Measurements from ENCODE around the gene SGO2. TPM values are rescaled to one million over a fixed set of nuclear protein-coding genes. Genes with fewer than 3 reads are reported as not detected.

SGO2 gene
- total and polyA plus RNA-seq, 2 of the 13 experiments (the other 11 are each of a cell fraction or from before 2014, with no cell fraction given) = 5.1 to 16.2 TPM

DNA sequence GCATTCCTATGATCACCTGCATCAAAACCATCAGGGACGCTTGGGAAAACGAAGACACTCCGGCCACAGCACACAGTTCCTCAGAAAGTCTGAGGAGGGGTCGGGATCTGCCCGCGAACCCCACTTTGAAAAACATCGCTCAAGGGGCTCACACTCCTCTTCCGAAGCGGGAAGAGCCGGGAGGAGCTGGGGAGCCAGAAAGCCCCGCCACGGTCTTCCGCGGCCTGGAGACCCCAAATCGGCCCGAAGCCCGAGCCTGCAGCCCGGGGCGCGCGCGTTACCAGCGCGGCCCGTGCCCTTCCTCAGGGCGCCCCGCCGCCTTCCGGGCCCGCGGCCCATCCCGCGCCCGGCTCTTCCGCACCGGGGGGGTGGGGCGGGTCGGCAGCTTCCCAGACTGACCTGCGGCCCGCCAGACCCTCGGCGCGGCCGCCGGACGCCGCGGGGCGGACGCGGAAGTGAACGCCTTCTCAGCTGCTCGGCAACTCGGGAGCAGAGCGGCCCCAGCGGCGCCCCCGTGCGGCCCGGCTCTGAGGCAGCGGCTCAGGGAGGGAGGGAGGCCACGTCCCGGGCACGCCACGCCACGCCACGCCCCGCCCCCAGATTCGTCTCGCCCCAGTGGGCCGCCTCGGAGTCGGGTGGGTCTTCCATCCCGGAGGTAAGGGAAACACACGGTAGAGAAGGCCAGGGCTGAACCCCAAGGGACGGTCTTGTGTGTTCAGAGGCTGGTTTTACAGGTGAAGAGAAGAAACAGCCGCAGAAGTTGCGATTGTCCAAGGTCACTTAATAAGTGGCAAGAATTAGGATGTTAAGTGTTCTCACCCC lies 16.2 kb upstream of the SGO2 start, which contains the start of gene KCTD18 (continued):
- TF ChIP-seq, protein P1, sequence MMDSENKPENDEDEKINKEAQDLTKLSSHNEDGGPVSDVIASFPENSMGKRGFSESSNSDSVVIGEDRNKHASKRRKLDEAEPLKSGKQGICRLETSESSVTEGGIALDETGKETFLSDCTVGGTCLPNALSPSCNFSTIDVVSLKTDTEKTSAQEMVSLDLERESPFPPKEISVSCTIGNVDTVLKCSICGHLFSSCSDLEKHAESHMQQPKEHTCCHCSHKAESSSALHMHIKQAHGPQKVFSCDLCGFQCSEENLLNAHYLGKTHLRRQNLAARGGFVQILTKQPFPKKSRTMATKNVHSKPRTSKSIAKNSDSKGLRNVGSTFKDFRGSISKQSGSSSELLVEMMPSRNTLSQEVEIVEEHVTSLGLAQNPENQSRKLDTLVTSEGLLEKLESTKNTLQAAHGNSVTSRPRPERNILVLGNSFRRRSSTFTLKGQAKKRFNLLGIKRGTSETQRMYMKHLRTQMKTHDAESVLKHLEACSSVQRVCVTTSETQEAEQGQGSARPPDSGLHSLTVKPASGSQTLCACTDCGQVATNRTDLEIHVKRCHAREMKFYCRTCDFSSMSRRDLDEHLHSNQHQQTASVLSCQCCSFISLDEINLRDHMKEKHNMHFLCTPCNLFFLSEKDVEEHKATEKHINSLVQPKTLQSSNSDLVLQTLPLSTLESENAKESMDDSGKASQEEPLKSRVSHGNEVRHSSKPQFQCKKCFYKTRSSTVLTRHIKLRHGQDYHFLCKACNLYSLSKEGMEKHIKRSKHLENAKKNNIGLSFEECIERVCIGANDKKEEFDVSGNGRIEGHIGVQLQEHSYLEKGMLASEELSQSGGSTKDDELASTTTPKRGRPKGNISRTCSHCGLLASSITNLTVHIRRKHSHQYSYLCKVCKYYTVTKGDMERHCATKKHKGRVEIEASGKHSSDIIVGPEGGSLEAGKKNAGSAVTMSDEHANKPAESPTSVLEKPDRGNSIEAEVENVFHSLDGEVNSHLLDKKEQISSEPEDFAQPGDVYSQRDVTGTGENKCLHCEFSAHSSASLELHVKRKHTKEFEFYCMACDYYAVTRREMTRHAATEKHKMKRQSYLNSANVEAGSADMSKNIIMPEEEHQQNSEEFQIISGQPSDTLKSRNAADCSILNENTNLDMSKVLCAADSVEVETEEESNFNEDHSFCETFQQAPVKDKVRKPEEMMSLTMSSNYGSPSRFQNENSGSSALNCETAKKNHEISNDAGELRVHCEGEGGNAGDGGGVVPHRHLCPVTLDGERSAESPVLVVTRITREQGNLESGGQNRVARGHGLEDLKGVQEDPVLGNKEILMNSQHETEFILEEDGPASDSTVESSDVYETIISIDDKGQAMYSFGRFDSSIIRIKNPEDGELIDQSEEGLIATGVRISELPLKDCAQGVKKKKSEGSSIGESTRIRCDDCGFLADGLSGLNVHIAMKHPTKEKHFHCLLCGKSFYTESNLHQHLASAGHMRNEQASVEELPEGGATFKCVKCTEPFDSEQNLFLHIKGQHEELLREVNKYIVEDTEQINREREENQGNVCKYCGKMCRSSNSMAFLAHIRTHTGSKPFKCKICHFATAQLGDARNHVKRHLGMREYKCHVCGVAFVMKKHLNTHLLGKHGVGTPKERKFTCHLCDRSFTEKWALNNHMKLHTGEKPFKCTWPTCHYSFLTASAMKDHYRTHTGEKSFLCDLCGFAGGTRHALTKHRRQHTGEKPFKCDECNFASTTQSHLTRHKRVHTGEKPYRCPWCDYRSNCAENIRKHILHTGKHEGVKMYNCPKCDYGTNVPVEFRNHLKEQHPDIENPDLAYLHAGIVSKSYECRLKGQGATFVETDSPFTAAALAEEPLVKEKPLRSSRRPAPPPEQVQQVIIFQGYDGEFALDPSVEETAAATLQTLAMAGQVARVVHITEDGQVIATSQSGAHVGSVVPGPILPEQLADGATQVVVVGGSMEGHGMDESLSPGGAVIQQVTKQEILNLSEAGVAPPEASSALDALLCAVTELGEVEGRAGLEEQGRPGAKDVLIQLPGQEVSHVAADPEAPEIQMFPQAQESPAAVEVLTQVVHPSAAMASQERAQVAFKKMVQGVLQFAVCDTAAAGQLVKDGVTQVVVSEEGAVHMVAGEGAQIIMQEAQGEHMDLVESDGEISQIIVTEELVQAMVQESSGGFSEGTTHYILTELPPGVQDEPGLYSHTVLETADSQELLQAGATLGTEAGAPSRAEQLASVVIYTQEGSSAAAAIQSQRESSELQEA (CRISPR knock-in tag; IDR thresholded peaks at IDR 0.05; ENCODE audit: not compliant biosample characterization) = peak; percentile 53
- TF ChIP-seq RAD51 (IDR thresholded peaks at IDR 0.05; ENCODE audit: borderline replicate concordance) (no peak), SALL2 (CRISPR knock-in tag; IDR thresholded peaks at IDR 0.05) (peak; percentile 94; the same call in 1 of the 2 replicates), TRIM24 (CRISPR knock-in tag; IDR thresholded peaks at IDR 0.05) (0 out of 2 replicates have a peak, but pooled peaks have one; percentile 67), MAZ (IDR thresholded peaks at IDR 0.05; ENCODE audit: borderline replicate concordance, low read depth, low read length) (peak; percentile 33), MAZ (CRISPR knock-in tag; IDR thresholded peaks at IDR 0.05; ENCODE audit: low read depth) (peak; percentile 98), NFIB (CRISPR knock-in tag; IDR thresholded peaks at IDR 0.05; ENCODE audit: borderline replicate concordance) (no peak), ZNF629 (CRISPR knock-in tag; conservative IDR thresholded peaks at IDR 0.05) (no peak), ZNF7 (CRISPR knock-in tag; IDR thresholded peaks at IDR 0.05) (no peak), PAWR (CRISPR knock-in tag; IDR thresholded peaks at IDR 0.05; ENCODE audit: borderline replicate concordance) (0 out of 2 replicates have a peak, but pooled peaks have one; percentile 27), FOXO1 (CRISPR knock-in tag; IDR thresholded peaks at IDR 0.05) (0 out of 2 replicates have a peak, but pooled peaks have one; percentile 45), GPN1 (CRISPR knock-in tag; IDR thresholded peaks at IDR 0.05; ENCODE audit: borderline replicate concordance) (no peak)
- TF ChIP-seq, protein P2, sequence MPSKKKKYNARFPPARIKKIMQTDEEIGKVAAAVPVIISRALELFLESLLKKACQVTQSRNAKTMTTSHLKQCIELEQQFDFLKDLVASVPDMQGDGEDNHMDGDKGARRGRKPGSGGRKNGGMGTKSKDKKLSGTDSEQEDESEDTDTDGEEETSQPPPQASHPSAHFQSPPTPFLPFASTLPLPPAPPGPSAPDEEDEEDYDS (CRISPR knock-in tag; IDR thresholded peaks at IDR 0.05) = peak; percentile 63
- TF ChIP-seq, protein P3, sequence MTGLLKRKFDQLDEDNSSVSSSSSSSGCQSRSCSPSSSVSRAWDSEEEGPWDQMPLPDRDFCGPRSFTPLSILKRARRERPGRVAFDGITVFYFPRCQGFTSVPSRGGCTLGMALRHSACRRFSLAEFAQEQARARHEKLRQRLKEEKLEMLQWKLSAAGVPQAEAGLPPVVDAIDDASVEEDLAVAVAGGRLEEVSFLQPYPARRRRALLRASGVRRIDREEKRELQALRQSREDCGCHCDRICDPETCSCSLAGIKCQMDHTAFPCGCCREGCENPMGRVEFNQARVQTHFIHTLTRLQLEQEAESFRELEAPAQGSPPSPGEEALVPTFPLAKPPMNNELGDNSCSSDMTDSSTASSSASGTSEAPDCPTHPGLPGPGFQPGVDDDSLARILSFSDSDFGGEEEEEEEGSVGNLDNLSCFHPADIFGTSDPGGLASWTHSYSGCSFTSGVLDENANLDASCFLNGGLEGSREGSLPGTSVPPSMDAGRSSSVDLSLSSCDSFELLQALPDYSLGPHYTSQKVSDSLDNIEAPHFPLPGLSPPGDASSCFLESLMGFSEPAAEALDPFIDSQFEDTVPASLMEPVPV (CRISPR knock-in tag; IDR thresholded peaks at IDR 0.05) = 0 out of 2 replicates have a peak, but pooled peaks have one; percentile 18
- TF ChIP-seq, protein P4, sequence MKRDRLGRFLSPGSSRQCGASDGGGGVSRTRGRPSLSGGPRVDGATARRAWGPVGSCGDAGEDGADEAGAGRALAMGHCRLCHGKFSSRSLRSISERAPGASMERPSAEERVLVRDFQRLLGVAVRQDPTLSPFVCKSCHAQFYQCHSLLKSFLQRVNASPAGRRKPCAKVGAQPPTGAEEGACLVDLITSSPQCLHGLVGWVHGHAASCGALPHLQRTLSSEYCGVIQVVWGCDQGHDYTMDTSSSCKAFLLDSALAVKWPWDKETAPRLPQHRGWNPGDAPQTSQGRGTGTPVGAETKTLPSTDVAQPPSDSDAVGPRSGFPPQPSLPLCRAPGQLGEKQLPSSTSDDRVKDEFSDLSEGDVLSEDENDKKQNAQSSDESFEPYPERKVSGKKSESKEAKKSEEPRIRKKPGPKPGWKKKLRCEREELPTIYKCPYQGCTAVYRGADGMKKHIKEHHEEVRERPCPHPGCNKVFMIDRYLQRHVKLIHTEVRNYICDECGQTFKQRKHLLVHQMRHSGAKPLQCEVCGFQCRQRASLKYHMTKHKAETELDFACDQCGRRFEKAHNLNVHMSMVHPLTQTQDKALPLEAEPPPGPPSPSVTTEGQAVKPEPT (CRISPR knock-in tag; IDR thresholded peaks at IDR 0.05; ENCODE audit: low read depth) = peak; percentile 72; the same call in 1 of the 2 replicates

Data from HepG2 (cell line).